Right atrium auricular region (tissue), 2 donors: ENCODE results near the gene TBPL2. TPM values are rescaled to one million over a fixed set of nuclear protein-coding genes. Genes with fewer than 3 reads are reported as not detected.

Source experiments
- DNase-seq: peaks from one replicate; pipeline ENCODE4 v3.0.0-alpha.2; 2019; ENCODE audit warnings: low spot score
- H3K27ac ChIP-seq, 2 donors: fragments of 200-600 bp; sonication (generic); 1 replicate in 1 of 2; 2 replicates in 1 of 2; pipeline ENCODE4 v1.5.1; 2016 to 2019
- H3K27me3 ChIP-seq, 2 donors: fragments of 200-600 bp; sonication (generic); one replicate each; pipeline versions ENCODE4 v1.5.1 to v1.6.0; 2017 to 2019
- H3K36me3 ChIP-seq: fragments of 200-600 bp; sonication (generic); one replicate; pipeline ENCODE4 v1.5.1; 2016
- H3K4me1 ChIP-seq, 2 donors: fragments of 200-600 bp; sonication (generic); one replicate each; pipeline versions ENCODE4 v1.5.1 to v1.6.0; 2017 to 2019
- H3K4me3 ChIP-seq, 2 donors: fragments of 200-600 bp; sonication (generic); 1 replicate in 1 of 2; 2 replicates in 1 of 2; pipeline ENCODE4 v1.5.1; 2017 to 2019; ENCODE audit warnings: mild to moderate bottlenecking in 1 of 2, moderate library complexity in 1 of 2
- H3K9me3 ChIP-seq, 2 donors: fragments of 200-600 bp; sonication (generic); one replicate each; pipeline ENCODE4 v1.5.1; 2019
- CTCF ChIP-seq, 2 donors: fragments of 200-600 bp; sonication (generic); IDR thresholded peaks; one replicate each; pipeline ENCODE4 v1.5.1; 2019; ENCODE audit warnings: antibody characterized with exemption in 2 of 2
- total RNA-seq, 2 donors: library from RNA; depleted of rRNA; stranded (reverse); fragments of >200 nt; gene quantifications; one replicate each; pipeline ENCODE4 v1.1.0, GENCODE V29; 2016

Gene TBPL2
- total RNA-seq, 2 donors from 2014 or later: not detected

GRCh38 chr14:55372423-55372822, 68.0 kb downstream of the TBPL2 start:
- no peak overlapping the region for H3K27ac ChIP-seq
- no peak for TF ChIP-seq CTCF (IDR thresholded peaks at IDR 0.05)
- H3K36me3 ChIP-seq: peaks cover 45% of the 10 kb centered on the region
- H3K4me1 ChIP-seq: no peaks in the 10 kb centered on the region
- H3K27me3 ChIP-seq: no peaks in the 10 kb centered on the region
- no peak for DNase-seq
- H3K4me3 ChIP-seq: no peak overlapping the region
- no peaks in the 10 kb centered on the region for H3K9me3 ChIP-seq

GRCh38 chr14:55370883-55371455, 69.4 kb downstream of the TBPL2 start:
- Histone ChIP-seq H3K27ac (no peak overlapping the region), H3K27me3 (no peaks in the 10 kb centered on the region), H3K9me3 (no peaks in the 10 kb centered on the region), H3K4me1 (no peaks in the 10 kb centered on the region), H3K4me3 (no peak overlapping the region), H3K36me3 (peaks cover 30% of the 10 kb centered on the region)
- no peak for DNase-seq
- TF ChIP-seq CTCF (IDR thresholded peaks at IDR 0.05): no peak

- no peak for TF ChIP-seq CTCF (IDR thresholded peaks at IDR 0.05)
Observed at GRCh38 chr14:55366271-55366670, 74.1 kb downstream of the TBPL2 start.

More at GRCh38 chr14:55366271-55366670, 74.1 kb downstream of the TBPL2 start:
- H3K36me3 ChIP-seq: peaks cover 20% of the 10 kb centered on the region
- H3K27me3 ChIP-seq: no peaks in the 10 kb centered on the region
- no peaks in the 10 kb centered on the region for H3K9me3 ChIP-seq
- H3K27ac ChIP-seq: no peak overlapping the region
- no peak overlapping the region for H3K4me3 ChIP-seq
- no peaks in the 10 kb centered on the region for H3K4me1 ChIP-seq
- DNase-seq: no peak

Other genes with a start within 250 kb of the TBPL2 start
- gene DLGAP5, start 249.0 kb downstream of the TBPL2 start, total RNA-seq: 1 to 10 TPM in 1 of 2 donors, under 1 TPM in 1; 0.08 to 1.2 TPM
- gene FBXO34, start 169.2 kb downstream of the TBPL2 start, total RNA-seq: 10 to 100 TPM; 26.0 to 32.7 TPM
- 10 to 100 TPM in 1 of 2 donors, 1 to 10 TPM in 1; 6.7 to 11.1 TPM for gene ATG14, start 28.8 kb downstream of the TBPL2 start, total RNA-seq
- 100 to 1,000 TPM; 128 to 209 TPM for gene KTN1, start 139.6 kb upstream of the TBPL2 start, total RNA-seq